DMS153 treated with DMSO at 0.1 percent for 48 hours (cell line): Measurements from ENCODE around the gene RCOR3.
"Not testable (repeated sequence)": the region's sequence is repeated elsewhere in the genome, so short reads cannot be mapped to it uniquely, and the experiment has no call there.

ENCODE experiments used
- DNase-seq: peaks from one replicate; lab custom pipeline; 2025; ENCODE audit not compliant: unreplicated experiment; lab: John Stamatoyannopoulos, UW

RCOR3 gene

GRCh38 chr1:211258756-211259637, at the start of gene RCOR3:
TSS of gene RCOR3 (plus strand) at chr1:211259366. CDS start at chr1:211259561, 195 bp downstream.
- DNase-seq = peak; percentile 93

GRCh38 chr1:211210052-211210451, 49.1 kb upstream of the RCOR3 start:
- DNase-seq = no peak

GRCh38 chr1:211210965-211211364, 48.2 kb upstream of the RCOR3 start:
- DNase-seq = no peak

- no peak for DNase-seq
Observed at GRCh38 chr1:211213702-211214101, 45.5 kb upstream of the RCOR3 start.

- DNase-seq = no peak
Observed at GRCh38 chr1:211215577-211215976, 43.6 kb upstream of the RCOR3 start.

- no peak for DNase-seq
Observed at GRCh38 chr1:211217392-211217791, 41.8 kb upstream of the RCOR3 start.

GRCh38 chr1:211222469-211223234, 36.5 kb upstream of the RCOR3 start:
- DNase-seq = peak; percentile 37

- not testable (repeated sequence) for DNase-seq
Observed at GRCh38 chr1:211228573-211229364, 30.4 kb upstream of the RCOR3 start.

- DNase-seq = no peak
Observed at GRCh38 chr1:211229365-211229759, 29.8 kb upstream of the RCOR3 start.

GRCh38 chr1:211231873-211232272, 27.3 kb upstream of the RCOR3 start:
- DNase-seq = no peak

GRCh38 chr1:211236633-211237320, 22.4 kb upstream of the RCOR3 start:
- no peak for DNase-seq

GRCh38 chr1:211237579-211237978, 21.6 kb upstream of the RCOR3 start:
- no peak for DNase-seq

- not testable (repeated sequence) for DNase-seq
Observed at GRCh38 chr1:211240567-211240966, 18.6 kb upstream of the RCOR3 start.

GRCh38 chr1:211241071-211241470, 18.1 kb upstream of the RCOR3 start:
- no peak for DNase-seq

- DNase-seq = not testable (repeated sequence)
Observed at GRCh38 chr1:211243639-211244038, 15.5 kb upstream of the RCOR3 start.

- not testable (repeated sequence) for DNase-seq
Observed at GRCh38 chr1:211246583-211246982, 12.6 kb upstream of the RCOR3 start.

- DNase-seq = no peak
Observed at GRCh38 chr1:211247921-211248320, 11.2 kb upstream of the RCOR3 start.

- not testable (repeated sequence) for DNase-seq
Observed at GRCh38 chr1:211249611-211250010, 9.6 kb upstream of the RCOR3 start.

- no peak for DNase-seq
Observed at GRCh38 chr1:211257826-211258225, 1.3 kb upstream of the RCOR3 start.

- peak; percentile 74 for DNase-seq
Observed at GRCh38 chr1:211258310-211258755, 833 bp upstream of the RCOR3 start.
